AG10803 (cell line): ENCODE results near the gene LSM4.

Source experiments
- DNase-seq: peaks from one replicate; pipeline ENCODE4 v3.0.0; 2010; ENCODE audit warnings: low read depth
- H3K4me3 ChIP-seq: 2 replicates; pipeline ENCODE4 v1.5.1; 2011; ENCODE audit warnings: mild to moderate bottlenecking, low read length, control low read depth
- TF ChIP-seq, protein P1 (sequence below): conservative IDR thresholded peaks from 2 replicates; pipeline ENCODE4 v1.5.1; 2011; ENCODE audit warnings: mild to moderate bottlenecking, low read length, control low read depth, inconsistent platforms

The LSM4 gene

DNA sequence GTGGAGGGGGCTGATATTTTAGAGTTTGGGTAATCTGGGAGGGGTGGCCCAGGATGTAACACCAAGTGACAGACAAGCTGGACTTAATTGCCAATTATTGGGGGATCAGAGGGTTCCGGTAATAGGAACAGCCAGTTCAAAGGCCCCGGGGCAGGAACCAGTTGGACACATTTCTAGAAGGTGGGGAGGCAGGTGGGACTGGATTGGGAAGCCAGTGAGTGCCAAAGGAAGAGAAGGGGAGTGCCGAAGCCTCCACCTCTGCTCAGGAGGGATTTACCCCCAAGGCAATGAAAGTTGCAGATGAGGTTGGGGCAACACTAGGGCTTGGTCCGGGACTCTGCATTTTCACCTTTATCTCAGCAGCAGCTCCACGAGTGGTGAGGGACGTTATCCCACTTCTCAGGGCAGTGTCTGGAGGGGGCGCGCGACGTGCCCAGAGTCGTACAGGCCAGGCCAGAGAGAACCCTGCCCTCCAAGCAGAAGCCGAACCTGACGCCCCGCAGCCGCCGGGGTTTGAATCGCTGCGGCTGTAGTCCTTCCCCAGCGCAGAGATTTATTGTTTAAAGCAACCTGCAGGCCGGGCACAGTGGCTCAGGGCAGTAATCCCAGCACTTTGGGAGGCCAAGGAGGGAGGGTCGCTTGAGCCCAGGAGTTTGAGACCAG is 35.8 kb downstream of the LSM4 start:
- DNase-seq = no peak
- no peak overlapping the region for H3K4me3 ChIP-seq
- TF ChIP-seq, protein P1, sequence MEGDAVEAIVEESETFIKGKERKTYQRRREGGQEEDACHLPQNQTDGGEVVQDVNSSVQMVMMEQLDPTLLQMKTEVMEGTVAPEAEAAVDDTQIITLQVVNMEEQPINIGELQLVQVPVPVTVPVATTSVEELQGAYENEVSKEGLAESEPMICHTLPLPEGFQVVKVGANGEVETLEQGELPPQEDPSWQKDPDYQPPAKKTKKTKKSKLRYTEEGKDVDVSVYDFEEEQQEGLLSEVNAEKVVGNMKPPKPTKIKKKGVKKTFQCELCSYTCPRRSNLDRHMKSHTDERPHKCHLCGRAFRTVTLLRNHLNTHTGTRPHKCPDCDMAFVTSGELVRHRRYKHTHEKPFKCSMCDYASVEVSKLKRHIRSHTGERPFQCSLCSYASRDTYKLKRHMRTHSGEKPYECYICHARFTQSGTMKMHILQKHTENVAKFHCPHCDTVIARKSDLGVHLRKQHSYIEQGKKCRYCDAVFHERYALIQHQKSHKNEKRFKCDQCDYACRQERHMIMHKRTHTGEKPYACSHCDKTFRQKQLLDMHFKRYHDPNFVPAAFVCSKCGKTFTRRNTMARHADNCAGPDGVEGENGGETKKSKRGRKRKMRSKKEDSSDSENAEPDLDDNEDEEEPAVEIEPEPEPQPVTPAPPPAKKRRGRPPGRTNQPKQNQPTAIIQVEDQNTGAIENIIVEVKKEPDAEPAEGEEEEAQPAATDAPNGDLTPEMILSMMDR = no peak

- no peak overlapping the region for H3K4me3 ChIP-seq
- TF ChIP-seq, protein P1 = no peak
- DNase-seq = no peak
Measured at GRCh38 chr19:18284712-18285360, 38.0 kb downstream of the LSM4 start.

DNA sequence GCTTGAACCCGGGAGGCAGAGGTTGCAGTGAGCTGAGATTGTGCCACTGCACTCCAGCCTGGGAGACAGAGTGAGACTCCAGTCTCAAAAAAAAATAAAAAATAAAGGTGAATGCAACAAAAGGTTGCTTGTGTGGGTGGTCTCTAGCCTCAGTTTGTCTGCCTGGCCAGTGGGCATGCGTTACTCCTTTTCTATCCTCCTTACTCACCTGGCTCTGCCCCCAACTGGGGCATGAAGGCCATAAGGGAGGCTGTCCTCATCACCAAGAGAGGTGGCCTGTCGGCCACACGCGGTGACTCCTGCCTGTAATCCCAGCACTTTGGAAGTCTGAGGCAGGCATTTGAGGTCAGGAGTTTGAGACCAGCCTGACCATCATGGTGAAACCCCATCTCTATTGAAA is 39.5 kb downstream of the LSM4 start:
- TF ChIP-seq, protein P1 = no peak
- no peak overlapping the region for H3K4me3 ChIP-seq
- no peak for DNase-seq

- peak overlapping the region; percentile 70 for H3K4me3 ChIP-seq
- DNase-seq = no peak
- TF ChIP-seq, protein P1 = no peak
Measured at GRCh38 chr19:18282788-18283141, 40.1 kb downstream of the LSM4 start.

GRCh38 chr19:18282021-18282787 is 40.7 kb downstream of the LSM4 start:
- no peak for DNase-seq
- H3K4me3 ChIP-seq = peak overlapping the region; percentile 70
- TF ChIP-seq, protein P1 = no peak; the same call in 1 of the 2 replicates

GRCh38 chr19:18281082-18282020 is 41.5 kb downstream of the LSM4 start, which contains the start of gene JUND:
Gene JUND, minus strand, starts transcription at chr19:18281622. Its CDS starts 138 bp downstream, at chr19:18281484.
- TF ChIP-seq, protein P1 = no peak
- peak within 1 kb of the TSS; percentile 99 for H3K4me3 ChIP-seq
- peak; percentile 98 for DNase-seq
